Fibroblast of peridontal ligament (primary cell): ENCODE measurements around the gene ATG2A.

Experiments
- DNase-seq: peaks from one replicate; pipeline ENCODE4 v3.0.0-alpha.2; 2010; ENCODE audit errors: extremely low read depth

Gene ATG2A

DNA sequence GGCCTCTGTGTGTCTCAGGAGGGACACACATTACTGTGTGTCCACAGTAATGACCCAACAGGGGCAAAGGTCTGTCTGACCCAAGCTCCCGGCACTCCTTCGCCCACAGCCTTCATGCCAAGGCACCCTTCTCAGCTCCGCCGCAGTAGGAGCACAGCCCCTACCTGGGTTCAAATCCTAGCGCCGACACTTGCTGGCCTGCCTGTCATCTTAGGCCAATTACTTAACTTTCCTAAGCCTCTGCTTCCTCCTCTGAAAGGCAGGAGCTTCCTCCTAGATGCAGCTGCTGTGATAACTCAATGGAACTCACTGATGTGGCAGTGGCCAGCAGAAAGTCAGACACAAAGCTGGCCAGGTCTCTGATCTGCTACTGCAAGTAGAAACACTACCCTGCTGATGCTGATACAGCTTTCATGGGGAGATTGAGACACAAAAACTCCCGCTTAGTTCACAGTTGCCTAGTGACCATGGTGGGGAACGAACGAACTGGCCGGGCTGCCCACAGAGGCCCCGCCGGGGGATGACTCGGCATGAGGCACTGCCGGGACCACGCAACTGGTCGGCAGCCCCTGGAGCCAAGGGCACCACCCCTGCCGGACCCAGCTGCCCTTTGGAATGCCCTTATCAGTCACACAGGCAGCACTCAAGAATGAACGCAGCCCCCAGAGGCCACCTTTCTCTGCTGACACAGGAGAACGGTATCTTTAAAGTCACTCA is 46.7 kb downstream of the ATG2A start:
- peak; percentile 79 for DNase-seq

DNA sequence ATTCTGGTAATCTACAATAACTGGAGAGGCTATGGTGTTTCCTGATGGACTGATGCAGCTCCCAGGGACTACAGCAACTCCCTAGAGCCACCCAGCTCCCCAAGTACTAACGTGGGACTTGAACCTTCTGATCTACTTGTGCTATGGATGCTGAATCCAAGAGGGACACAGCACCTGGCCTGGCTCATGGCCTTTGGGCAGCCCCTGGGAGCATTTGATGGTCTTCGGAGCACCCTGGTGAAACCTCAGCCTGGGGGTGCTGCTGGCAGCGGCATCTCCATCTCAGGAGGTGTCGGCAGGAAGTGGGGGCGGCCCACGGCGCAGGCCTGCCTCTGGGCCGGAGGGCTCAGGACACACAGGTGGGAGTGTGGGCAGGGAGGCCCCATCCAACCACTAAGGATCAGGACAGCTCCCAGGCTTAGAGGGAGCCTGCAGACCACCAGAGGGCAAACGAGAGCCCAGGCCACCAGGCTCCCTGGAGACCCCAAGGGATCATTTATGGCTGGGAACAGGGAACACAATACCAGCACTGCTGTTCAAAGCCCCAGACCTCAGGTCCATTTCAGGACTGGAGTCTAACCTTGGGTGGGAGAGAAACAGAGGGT is 47.3 kb downstream of the ATG2A start:
- DNase-seq = no peak

DNA sequence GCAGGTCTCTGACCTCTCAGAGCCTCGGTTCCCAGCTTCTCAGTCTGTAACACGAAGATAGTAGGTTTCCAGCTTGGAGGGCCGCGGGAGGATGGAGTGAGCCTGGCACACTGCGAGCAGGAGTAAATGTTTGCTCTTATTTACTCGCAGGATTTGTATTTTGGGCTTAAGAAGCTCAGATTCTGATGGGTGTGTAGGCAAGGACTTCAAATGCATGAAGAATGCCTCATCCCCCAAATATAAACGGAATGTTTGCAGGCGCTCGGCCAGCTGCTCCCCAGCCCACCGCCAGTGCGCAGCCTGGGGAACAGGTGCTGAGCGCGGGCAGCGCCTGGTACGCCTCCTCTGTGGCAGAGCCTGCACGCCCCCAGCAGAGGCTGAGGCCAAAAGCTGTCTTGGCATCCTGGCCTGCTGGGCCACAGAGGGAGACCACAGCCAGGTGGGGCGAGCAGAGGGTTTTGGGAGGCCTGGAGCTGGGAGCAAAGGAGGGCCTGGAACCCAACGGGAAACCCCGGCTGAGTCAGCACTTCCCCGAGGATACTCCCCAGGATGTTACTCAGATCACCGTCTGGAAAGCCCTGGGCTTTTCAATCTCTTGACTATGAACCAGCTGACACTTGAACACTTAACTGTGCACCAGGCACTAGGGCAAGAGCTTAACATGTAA is 48.0 kb downstream of the ATG2A start:
- peak; percentile 74 for DNase-seq

DNA sequence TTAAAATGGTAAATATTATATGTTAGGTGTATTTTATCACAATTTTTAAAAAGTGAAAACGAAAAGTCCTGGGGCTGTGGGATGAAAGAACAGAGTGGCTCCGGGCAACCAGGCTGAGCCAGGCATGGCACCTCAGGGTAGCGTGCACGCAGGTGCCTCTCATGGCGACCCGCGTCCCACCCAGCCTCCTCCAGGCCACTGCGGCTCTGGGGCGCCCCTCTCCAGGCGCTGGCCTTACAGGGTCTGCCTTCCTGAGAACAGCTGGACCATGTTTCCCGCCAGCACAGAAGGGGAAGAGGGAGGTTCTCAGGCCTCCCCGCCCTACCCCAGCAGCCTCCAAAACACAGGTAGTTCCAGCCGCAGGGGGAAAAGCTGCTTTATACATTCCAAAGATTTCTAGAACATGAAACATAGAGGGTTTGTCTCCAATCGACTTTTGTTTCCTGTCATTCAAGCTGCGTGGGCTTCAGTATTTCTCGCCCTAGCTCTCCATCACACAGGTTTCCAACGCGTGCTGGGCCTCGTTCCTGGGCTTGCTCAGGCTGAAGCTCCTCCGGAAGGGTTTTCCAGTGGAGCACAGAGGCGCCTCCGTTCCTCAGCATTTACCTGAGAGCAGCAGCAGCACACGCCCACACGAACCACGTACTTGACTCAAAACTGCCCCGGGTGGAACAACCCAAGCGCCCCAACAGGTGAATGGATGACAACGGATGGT is 49.1 kb downstream of the ATG2A start:
- no peak for DNase-seq

DNA sequence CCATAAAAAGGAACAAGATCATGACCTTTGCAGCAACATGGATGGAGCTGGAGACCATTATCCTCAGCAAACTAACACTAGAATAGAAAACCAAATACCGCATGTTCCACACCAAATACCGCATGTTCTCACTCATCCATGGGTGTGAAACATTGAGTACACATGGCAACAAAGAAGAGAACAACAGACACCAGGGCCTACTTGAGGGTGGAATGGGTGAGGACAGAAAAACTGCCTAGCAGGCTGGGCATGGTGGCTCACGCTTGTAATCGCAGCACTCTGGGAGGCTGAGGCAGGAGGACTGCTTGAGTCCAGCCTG is 50.9 kb downstream of the ATG2A start:
- no peak for DNase-seq

DNA sequence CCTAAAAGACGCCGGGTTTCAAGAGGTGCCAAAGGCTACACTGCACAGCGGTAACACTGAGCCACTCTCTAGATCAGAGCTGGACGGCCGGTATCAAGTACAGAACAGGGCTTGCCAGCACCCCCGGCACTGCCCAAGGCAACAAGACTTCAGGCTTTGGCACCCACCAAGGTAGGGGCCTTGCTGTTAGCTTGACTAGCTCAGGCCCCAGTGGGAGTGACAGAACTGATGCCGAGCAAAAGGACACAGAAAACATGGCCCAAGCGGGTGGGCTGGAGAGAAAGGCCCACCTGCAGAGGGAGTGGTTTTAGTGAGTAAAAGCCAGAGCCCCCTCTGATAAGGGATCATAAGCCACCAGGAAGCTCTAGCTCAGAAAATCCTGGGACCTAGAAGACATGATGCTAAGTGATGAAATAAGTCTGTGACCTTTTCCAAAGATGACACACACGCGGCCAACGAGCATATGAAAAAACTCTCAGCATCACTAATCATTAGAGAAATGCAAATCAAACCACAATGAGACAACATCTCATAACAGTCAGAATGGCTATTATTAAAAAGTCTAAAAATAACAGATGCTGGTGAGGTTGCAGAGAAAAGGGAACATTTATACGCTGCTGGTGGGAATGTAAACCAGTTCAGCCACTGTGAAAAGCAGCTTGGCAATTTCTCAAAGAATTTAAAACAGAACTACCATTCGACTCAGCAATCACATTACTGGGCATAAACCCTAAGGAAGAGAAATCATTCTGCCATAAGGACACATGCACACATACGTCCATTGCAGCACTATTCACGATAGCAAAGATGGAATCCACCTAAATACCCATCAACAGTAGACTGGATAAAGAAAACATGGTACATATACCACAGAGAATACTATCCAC is 51.5 kb downstream of the ATG2A start:
- DNase-seq = peak; percentile 90

DNA sequence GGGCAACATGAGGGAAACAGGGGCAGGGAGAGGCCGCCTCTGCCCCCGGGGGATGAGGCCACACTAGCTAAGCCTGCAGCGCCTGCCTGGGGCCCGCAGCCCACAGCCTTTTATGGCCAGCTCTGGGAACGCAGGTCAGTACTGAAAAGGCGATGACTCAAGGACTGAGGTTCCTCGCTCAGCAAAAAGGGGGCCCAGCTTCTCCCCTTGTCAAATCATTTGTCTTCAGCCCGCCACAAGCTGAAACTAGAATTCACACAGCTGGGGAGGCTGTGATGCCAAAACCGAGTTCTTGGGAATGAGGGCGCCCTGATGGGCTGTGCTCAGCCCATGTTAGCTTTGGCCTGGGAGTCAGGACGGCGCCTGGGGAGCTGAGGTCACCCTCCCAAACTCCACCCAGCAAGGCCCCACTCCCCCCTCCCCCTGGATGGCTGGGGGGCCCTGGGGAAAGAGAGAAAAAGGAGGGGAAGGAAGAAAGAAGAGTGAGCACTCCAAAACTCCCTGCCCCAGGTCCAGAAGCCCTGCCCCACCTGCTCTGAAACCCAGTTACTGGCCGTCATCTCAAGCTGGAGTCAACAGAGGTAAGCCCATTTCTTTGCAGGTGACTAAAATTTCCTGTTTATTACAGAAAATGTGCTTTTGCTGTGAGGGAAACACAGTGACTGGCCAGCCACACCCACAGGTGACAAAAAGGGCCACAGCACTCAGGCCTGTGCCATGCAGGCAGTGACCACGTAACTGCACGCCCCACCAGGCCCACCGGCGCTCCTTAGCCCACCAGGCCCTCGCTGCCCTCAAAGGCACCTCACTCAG is 52.3 kb downstream of the ATG2A start:
- DNase-seq = peak; percentile 95

DNA sequence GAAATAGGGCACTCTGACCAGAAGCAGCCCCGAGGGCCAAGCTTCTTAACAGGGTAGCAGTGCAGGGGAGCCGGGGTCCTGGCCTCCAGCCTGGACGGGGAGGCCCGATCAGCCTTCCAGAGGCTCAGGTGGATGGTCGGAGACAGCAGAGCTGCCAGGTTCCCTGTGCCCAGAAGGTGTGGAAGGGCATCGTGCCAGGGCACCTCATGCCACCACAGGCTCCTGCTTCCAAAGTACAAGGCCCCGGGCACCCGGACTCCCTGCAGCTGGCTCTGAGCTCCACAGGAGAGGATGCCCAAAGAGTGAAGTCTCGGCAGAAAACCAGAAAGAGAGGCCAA is 52.9 kb downstream of the ATG2A start:
- no peak for DNase-seq

DNA sequence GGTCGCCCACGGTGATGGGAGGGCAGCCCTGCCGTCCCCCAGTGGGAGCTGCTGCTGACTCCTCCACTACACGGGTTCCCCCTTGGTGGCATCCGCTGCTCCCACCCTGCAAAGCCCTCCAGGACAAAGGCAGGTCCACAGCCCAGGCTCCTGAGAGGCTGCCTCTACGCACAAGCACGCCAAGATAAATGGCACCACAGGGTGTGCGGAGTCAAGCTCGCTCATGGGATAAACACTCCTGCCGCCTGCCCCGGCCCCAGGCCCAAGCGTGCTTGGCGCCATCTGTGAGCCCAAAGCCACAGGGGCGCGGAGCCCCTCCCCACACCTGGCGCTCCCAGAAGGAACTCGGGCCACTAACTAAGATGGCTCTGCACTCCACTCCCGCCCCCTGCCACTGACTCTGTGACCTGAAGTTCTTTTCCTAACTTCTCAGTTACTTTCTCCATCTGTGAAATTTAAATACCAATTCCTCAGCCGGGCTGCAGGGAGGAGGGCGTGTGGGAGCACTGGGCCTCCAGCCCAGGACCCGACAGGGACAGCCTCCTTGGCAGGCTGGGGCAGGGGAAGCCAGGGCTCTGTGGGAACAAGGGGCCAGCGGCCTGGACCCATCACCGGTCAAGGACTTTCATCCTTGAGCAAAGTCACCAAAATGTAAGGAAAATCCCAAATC is 53.5 kb downstream of the ATG2A start:
- no peak for DNase-seq

DNA sequence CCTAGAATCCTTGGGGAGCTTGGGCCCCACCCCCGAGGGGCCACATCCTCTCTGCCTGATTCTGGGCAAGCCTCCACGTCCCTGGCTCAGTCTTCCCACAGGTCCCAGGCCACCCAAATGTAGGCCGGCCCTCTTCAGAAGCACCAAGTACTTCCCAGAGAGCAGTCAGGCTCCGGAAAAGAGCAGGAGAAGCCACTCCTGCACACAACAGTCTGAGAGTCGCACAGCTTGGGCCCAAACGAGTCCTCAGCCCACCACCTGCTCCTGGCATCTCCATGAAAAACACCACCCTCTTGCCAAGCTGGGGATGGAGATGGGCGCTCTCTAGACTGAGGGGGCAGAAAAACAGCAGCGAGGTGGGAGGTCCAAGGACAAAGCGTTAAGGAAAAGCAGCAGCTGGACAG is 54.0 kb downstream of the ATG2A start:
- no peak for DNase-seq

DNA sequence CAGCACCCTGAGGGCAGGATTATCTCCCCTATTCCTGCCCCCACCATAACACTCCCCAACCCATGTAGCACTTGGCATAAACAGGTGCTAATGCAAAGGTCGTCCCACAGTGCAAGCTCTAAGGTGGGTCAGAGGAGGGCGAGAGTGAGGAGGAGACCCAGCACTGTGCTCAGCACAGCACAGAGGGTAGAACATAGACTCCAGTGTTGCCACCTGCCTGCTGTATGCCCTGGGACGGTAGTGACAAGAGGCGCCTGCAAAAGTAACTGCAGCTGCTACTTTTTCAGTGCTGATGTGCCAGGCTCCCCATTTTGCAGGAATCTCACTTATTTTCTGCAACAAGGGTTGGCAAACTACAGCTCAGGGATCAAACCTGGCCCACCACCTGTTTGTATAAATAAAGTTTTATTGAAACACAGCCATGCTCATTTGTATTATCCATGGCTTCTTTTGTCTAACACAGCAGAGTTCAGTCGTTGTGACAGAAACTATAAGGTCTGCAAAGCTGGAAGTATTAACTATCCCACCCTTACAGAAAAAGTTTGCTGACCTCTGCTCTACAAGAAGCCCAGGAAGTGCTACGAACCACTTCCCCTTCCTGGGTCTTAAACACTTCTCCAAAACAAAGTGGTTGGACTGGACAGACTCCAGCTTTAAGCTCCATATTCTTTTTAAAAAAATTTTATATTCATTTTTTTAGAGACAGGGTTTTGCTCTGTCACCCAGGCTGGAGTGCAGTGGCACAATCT is 55.6 kb downstream of the ATG2A start:
- DNase-seq = no peak

DNA sequence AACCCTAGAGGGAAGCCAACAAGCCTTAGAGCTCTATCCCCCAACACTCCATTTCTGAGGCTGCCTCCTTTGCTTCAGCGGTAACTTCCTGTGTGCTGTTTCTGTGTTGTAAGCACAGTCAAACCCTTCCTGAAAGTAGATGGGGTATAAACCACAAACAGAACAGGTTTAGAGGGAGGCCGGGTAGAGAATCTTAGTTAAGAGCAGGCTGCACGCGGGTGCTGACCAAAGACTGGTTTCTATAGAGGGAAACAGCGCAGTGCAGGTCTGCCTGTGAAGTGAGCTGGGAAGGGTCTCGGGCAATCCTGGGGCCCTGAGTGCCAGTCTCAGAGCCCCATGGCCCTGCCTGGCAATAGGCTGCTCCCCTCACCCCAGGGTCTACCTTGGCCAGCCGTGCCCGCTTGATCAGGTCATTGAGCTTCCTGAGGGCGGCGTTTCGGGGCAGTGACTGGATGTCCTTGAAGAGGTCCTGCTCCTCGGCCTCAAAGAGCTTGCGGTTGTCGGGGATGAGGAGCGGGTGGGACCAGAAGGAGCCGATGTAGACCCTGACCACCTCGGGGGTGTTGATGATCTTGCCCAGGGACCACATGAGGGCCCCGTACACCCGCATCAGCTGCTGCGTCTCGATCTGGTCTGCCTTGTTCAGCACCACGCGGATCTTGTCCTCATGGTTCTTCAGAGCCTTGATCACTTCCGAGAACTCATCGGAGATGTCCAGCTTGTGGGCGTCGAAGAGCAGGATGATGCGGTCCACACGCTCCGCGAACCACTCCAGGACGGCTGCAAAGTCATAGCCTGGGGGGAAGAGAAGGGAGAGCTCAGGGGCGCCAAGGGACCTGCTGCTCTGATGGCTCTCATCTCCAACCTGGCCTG is 57.2 kb downstream of the ATG2A start:
- DNase-seq = no peak

DNA sequence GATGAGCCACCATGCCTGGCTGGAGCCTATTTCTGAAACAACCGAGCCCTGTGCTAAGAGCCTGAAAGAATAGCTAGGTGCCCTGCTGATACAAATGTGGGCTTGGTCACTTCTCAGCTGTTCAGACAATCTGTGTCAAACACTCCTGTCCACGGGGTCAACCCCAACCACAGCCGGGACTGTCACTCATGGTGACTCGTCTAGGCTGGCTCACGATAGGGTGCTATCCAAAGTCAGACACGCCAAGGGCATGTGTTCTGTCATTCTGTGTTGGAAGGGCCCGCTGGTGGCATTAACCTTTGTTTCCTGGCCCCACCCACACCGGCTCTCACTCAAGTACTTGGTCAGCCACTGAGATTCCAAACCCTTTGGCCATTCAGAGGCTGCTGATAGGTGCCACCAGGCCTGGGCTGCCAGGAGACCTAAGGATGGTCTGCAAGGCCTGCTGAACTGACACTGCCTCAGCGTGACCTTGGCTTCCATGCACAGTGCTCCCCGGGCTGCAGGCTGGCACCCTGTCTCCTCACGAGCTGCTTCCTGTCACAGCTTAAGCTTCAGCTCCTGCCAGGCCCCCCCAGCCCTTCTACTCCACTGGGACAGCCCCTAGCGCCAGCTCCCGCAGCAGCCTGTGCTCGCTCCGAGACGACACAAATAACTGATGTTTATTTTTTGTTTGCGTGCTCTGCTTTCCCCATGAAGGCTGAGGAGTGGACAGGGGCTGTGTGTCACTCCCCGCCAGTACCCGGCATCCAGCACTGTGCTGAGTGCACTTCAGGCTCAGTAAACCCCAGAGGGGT is 58.3 kb downstream of the ATG2A start:
- DNase-seq = no peak

DNA sequence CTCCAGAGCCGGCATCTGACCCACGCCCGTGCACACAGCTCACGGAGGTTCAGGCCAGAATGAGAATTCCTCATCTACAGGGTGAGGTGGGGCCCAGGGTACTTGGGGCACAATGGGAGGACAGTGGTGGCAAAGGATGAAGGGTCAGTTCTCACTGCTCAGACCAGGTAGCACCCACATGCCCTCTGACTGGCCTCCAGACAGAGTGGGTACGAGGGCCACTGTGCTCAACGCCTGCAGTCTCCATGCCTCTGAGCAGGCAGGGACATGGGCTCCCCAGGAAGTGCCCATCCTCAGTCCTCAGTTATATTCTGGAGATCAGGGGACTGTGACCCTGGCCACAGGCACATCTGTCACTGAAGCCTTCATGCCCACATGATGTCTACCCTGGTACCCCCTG is 59.5 kb downstream of the ATG2A start:
- no peak for DNase-seq

DNA sequence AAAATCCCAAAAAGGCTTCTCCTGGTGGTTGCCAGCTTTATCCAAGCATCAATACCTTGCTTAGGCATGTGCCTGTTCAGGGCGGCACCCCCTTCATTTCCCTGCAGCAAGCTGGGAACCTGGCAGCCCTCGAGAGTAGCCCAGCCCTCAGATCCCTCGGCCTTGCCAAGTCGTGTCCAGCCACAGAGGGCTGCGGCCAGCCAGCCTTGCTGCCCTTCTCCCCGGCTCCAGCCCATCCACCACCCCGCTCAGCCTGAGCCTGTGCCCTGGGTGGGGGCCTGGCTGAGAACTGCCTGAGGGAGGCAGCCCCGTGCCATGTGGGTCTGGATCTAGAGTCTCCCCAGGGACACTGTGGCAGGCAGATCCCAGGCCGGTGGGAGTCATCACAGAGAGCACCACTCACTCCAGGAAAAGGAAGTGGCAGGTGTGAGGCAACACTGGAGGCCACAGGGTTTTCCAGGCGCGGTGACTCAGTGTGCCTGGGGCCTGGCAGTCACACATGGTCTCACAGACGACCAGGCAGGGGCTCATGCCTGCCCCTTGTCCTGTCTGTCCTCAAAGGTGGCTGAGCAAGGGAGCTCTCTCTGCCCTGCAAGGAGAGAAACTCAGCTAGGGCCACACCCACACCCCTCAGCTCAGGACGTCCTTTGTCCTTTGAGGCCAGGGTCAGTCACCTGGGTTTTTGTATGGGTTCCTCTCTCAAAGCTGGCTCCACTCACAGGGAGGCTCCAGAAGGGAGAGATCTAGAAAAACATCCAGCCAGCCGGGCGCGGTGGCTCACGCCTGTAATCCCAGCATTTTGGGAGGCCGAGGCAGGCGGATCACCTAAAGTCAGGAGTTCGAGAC is 60.4 kb downstream of the ATG2A start:
- DNase-seq = no peak

DNA sequence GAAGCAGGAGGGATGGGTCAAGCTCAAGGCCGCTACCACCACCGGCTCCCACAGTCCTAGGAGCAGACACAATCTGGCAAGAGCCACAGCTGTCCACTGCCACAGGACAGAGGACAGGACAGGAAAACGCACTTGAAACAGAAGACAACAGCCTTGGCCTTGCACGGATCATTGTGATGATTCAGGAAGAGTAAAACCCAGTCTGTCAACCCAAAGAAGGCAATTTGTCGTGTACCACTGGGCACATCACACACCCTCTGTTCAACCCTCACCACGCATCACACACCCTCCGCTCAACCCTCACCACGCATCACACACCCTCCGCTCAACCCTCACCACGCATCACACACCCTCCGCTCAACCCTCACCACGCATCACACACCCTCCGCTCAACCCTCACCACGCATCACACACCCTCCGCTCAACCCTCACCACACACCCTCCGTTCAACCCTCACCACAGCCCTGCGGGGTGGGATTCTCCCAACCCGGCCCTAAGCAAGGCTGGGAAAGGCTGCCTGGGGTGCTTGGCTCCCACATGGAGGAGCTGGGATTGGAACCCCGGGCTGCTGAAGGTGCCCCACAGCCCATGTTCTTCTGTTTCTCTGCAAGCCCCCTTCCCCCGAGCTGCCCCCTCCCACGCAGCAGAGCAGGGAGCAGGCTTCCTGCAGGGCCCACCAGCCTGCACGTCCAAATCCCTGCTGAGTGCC is 61.3 kb downstream of the ATG2A start:
- no peak for DNase-seq
